ENCODE data around the gene VCP. TPM values are rescaled to one million over a fixed set of nuclear protein-coding genes. Genes with fewer than 3 reads are reported as not detected.

Gene VCP
- polyA plus RNA-seq, 2 of the 4 experiments (the other 2 are of a cell fraction), result 390 to 428 TPM

DNA sequence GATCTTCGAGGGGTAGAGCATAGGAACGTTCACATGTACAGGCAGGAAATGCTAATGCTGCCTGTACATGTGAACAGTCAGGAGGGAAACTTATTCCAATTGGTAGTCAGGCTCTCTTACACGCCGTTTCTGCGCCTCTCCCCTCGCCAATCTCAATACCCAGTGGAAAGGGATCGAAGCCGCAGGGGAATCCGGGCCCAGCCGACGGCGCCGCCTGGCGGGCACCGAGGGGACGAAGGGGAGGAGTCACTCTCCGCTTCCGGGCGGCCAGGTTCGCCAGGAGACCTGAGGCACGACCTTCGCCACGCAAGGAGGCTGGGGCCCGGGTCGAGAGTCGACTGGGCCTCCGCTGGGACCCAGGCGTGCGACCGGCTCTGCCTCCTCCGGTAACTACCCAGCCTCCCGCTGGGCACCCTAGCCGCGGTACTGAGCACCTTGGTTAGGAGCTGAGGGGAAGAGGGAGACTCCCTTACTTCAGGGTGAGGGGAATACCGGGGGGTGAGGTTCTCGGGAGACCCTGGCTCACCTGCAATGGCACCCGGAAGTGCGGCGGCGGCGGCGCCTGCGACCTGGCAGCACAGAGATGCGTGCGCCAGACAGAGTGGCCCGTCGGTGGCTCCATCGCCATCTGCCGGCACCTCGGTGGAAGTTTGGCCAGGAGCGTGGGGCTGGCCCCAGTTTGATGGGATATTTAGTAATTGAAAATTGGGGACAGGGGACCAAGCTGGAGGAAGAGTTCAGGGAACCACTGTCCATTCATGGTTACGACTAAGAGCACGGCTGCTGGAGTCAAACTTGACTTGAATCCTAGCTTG, 23.8 kb upstream of the VCP start, which contains the start of gene PIGO:
Gene PIGO (minus strand): TSS at position 557 of the 815 bp plus-strand sequence. CDS start 1,026 bp downstream, outside the sequence.
- Histone ChIP-seq H3K27ac (peak within 1 kb of the TSS; percentile 94), H3K9me3 (no peaks in the 10 kb centered on the region), H3K4me2 (peak within 1 kb of the TSS; percentile 80), H3K4me3 (peak within 1 kb of the TSS; percentile 66), H3K4me1 (peaks cover 12% of the 10 kb centered on the region)
- CTCF ChIA-PET, result interaction anchor here (0.5 to 7.3 kb wide), 36 partner anchors 7 to 853 kb away, joined by 3 to 110 read pairs (median 4); partner anchors contain the start of genes ATOSB, FANCG, STOML2 and UNC13B
- ATAC-seq (peak; percentile 95 to 96), DNase-seq (ENCODE audit: low read depth in 1 of 2, low spot score in 1 of 2) (peak; percentile 89 to 94), FAIRE-seq (no peak)
- whole genome bisulfite sequencing (ENCODE audit: missing lambda C conversion rate), result 0% methylated on average over 20 of the region's 53 CpGs
- POLR2A ChIA-PET, result interaction anchor here (0.6 to 7.2 kb wide), 6 partner anchors 12 to 632 kb away, joined by 3 to 63 read pairs (median 6); partner anchors contain the start of genes ATOSB, FANCG and VCP
- TF ChIP-seq POLR2AphosphoS2 (conservative IDR thresholded peaks at IDR 0.05; ENCODE audit: low read length) (no peak), SREBF2 (IDR thresholded peaks at IDR 0.05) (no peak), MYC (IDR thresholded peaks at IDR 0.05; ENCODE audit: borderline replicate concordance, low read length) (no peak), SMC3 (IDR thresholded peaks at IDR 0.05) (peak; percentile 64), EP300 (IDR thresholded peaks at IDR 0.05) (no peak), GATA3 (IDR thresholded peaks at IDR 0.05; ENCODE audit: borderline replicate concordance) (peak; percentile 56), FOSB (CRISPR knock-in tag; IDR thresholded peaks at IDR 0.05) (no peak), TP53 (CRISPR knock-in tag; IDR thresholded peaks at IDR 0.05) (no peak), HOXB5 (CRISPR knock-in tag; IDR thresholded peaks at IDR 0.05) (peak; percentile 18; the same call in 1 of the 2 replicates), POLR2A (IDR thresholded peaks at IDR 0.05; ENCODE audit: low read length) (peak; percentile 71), HEYL (CRISPR knock-in tag; IDR thresholded peaks at IDR 0.05) (no peak), HOXB13 (CRISPR knock-in tag; IDR thresholded peaks at IDR 0.05; ENCODE audit: low read depth) (no peak), ZFP36 (IDR thresholded peaks at IDR 0.05; ENCODE audit: borderline replicate concordance, partially characterized antibody) (no peak), RCOR1 (IDR thresholded peaks at IDR 0.05; ENCODE audit: low read depth, low read length) (no peak), BHLHE40 (IDR thresholded peaks at IDR 0.05; ENCODE audit: low read depth, low read length) (no peak), RNF2 (IDR thresholded peaks at IDR 0.05; ENCODE audit: borderline replicate concordance, low read depth) (no peak), PHF8 (IDR thresholded peaks at IDR 0.05; ENCODE audit: borderline replicate concordance, low read depth) (peak; percentile 97), FOSL2 (IDR thresholded peaks at IDR 0.05) (no peak), FOSL2 (CRISPR knock-in tag; IDR thresholded peaks at IDR 0.05) (no peak), CHD4 (IDR thresholded peaks at IDR 0.05; ENCODE audit: borderline replicate concordance) (no peak), CEBPB (IDR thresholded peaks at IDR 0.05) (no peak), CHD2 (IDR thresholded peaks at IDR 0.05; ENCODE audit: low read length, partially characterized antibody) (no peak), JUN (IDR thresholded peaks at IDR 0.05) (peak; percentile 85 to 98; a peak in 4 of 5 replicates), RAD21 (conservative IDR thresholded peaks at IDR 0.05 in 1 of 2, IDR thresholded peaks at IDR 0.05 in 1 of 2) (peak; percentile 49 to 58), KDM1A (IDR thresholded peaks at IDR 0.05; ENCODE audit: low read depth) (no peak), ESRRA (IDR thresholded peaks at IDR 0.05; ENCODE audit: borderline replicate concordance, low read length) (0 out of 2 replicates have a peak, but pooled peaks have one; percentile 21), ZNF302 (CRISPR knock-in tag; IDR thresholded peaks at IDR 0.05) (no peak), HOXA7 (CRISPR knock-in tag; IDR thresholded peaks at IDR 0.05) (no peak), CBX8 (IDR thresholded peaks at IDR 0.05) (no peak; the same call in 1 of the 2 replicates), RFX5 (IDR thresholded peaks at IDR 0.05) (peak; percentile 54; the same call in 1 of the 2 replicates), ZC3H11A (IDR thresholded peaks at IDR 0.05) (0 out of 2 replicates have a peak, but pooled peaks have one; percentile 2)
- TF ChIP-seq, protein P1, sequence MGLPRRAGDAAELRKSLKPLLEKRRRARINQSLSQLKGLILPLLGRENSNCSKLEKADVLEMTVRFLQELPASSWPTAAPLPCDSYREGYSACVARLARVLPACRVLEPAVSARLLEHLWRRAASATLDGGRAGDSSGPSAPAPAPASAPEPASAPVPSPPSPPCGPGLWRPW (IDR thresholded peaks at IDR 0.05), result no peak
- TF ChIP-seq, protein P2, sequence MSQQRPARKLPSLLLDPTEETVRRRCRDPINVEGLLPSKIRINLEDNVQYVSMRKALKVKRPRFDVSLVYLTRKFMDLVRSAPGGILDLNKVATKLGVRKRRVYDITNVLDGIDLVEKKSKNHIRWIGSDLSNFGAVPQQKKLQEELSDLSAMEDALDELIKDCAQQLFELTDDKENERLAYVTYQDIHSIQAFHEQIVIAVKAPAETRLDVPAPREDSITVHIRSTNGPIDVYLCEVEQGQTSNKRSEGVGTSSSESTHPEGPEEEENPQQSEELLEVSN (IDR thresholded peaks at IDR 0.05; ENCODE audit: borderline replicate concordance, low read depth), result peak; percentile 48; the same call in 1 of the 2 replicates
- TF ChIP-seq, protein P3, sequence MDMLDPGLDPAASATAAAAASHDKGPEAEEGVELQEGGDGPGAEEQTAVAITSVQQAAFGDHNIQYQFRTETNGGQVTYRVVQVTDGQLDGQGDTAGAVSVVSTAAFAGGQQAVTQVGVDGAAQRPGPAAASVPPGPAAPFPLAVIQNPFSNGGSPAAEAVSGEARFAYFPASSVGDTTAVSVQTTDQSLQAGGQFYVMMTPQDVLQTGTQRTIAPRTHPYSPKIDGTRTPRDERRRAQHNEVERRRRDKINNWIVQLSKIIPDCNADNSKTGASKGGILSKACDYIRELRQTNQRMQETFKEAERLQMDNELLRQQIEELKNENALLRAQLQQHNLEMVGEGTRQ (IDR thresholded peaks at IDR 0.05), result no peak
- TF ChIP-seq, protein P4, sequence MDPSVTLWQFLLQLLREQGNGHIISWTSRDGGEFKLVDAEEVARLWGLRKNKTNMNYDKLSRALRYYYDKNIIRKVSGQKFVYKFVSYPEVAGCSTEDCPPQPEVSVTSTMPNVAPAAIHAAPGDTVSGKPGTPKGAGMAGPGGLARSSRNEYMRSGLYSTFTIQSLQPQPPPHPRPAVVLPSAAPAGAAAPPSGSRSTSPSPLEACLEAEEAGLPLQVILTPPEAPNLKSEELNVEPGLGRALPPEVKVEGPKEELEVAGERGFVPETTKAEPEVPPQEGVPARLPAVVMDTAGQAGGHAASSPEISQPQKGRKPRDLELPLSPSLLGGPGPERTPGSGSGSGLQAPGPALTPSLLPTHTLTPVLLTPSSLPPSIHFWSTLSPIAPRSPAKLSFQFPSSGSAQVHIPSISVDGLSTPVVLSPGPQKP (IDR thresholded peaks at IDR 0.05; ENCODE audit: low read depth, low read length), result 0 out of 2 replicates have a peak, but pooled peaks have one; percentile 1
- TF ChIP-seq, protein P5, sequence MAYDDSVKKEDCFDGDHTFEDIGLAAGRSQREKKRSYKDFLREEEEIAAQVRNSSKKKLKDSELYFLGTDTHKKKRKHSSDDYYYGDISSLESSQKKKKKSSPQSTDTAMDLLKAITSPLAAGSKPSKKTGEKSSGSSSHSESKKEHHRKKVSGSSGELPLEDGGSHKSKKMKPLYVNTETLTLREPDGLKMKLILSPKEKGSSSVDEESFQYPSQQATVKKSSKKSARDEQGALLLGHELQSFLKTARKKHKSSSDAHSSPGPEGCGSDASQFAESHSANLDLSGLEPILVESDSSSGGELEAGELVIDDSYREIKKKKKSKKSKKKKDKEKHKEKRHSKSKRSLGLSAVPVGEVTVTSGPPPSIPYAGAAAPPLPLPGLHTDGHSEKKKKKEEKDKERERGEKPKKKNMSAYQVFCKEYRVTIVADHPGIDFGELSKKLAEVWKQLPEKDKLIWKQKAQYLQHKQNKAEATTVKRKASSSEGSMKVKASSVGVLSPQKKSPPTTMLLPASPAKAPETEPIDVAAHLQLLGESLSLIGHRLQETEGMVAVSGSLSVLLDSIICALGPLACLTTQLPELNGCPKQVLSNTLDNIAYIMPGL (CRISPR knock-in tag; IDR thresholded peaks at IDR 0.05; ENCODE audit: borderline replicate concordance), result peak; percentile 94

All from A549 (cell line).